ENCODE results near the gene OR4X1.

DNA sequence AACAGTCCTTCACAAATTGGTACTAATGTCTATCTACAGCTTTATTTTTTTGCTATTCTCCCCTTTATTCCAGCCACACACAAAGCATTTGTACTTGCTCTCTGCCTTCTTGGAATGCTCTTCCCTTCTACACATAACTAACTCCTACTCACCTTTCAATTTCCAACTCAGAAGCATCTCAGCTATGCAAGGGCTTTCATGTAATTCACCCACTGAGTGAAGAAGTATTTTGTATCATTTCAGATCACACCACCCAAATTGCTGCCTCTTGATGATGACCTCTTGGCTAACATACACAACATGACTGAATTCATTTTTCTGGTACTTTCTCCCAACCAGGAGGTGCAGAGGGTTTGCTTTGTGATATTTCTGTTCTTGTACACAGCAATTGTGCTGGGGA is 18.9 kb upstream of the OR4X1 start, which contains the start of gene OR4X2:
- TF ChIP-seq POLR2A (IDR thresholded peaks at IDR 0.05) (no peak), POLR2AphosphoS5 (IDR thresholded peaks at IDR 0.05) (no peak)
- TF ChIP-seq, protein P1, sequence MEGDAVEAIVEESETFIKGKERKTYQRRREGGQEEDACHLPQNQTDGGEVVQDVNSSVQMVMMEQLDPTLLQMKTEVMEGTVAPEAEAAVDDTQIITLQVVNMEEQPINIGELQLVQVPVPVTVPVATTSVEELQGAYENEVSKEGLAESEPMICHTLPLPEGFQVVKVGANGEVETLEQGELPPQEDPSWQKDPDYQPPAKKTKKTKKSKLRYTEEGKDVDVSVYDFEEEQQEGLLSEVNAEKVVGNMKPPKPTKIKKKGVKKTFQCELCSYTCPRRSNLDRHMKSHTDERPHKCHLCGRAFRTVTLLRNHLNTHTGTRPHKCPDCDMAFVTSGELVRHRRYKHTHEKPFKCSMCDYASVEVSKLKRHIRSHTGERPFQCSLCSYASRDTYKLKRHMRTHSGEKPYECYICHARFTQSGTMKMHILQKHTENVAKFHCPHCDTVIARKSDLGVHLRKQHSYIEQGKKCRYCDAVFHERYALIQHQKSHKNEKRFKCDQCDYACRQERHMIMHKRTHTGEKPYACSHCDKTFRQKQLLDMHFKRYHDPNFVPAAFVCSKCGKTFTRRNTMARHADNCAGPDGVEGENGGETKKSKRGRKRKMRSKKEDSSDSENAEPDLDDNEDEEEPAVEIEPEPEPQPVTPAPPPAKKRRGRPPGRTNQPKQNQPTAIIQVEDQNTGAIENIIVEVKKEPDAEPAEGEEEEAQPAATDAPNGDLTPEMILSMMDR (IDR thresholded peaks at IDR 0.05), result no peak

All from prostate gland (tissue), 2 donors.